Liver (tissue), 9 donors: ENCODE data around the gene HEATR5A. TPM values are rescaled to one million over a fixed set of nuclear protein-coding genes. Genes with fewer than 3 reads are reported as not detected.
A peak's percentile ranks its signal among the peaks of the same experiment; 100 is the strongest.

ENCODE experiments used
- DNase-seq: peaks from one replicate; pipeline ENCODE4 v3.0.0-alpha.2; 2017; ENCODE audit warnings: low spot score
- H3K27ac ChIP-seq, 2 donors: one replicate each; pipeline ENCODE4 v1.7.0; 2013; ENCODE audit warnings: inconsistent platforms in 2 of 2, low read length in 2 of 2, control low read depth in 1 of 2, low read depth in 1 of 2, mild to moderate bottlenecking in 1 of 2
- H3K27me3 ChIP-seq, 4 donors: one replicate each; pipeline versions ENCODE4 v1.6.1 to v1.7.0; 2013; ENCODE audit warnings: low read length in 3 of 4, inconsistent platforms in 1 of 4, mild to moderate bottlenecking in 1 of 4, moderate library complexity in 1 of 4; ENCODE audit not compliant: control insufficient read depth in 4 of 4, insufficient read depth in 4 of 4
- H3K36me3 ChIP-seq, 4 donors: one replicate each; pipeline versions ENCODE4 v1.6.1 to v1.7.0; 2013; ENCODE audit warnings: low read length in 3 of 4, mild to moderate bottlenecking in 3 of 4, low read depth in 1 of 4, moderate library complexity in 1 of 4; ENCODE audit not compliant: control insufficient read depth in 4 of 4, insufficient read depth in 3 of 4
- H3K4me1 ChIP-seq, 4 donors: one replicate each; pipeline versions ENCODE4 v1.6.1 to v1.7.0; 2013; ENCODE audit warnings: low read length in 3 of 4, mild to moderate bottlenecking in 3 of 4, moderate library complexity in 1 of 4; ENCODE audit not compliant: control insufficient read depth in 4 of 4, insufficient read depth in 4 of 4
- H3K4me3 ChIP-seq, 3 donors: one replicate each; pipeline versions ENCODE4 v1.6.1 to v1.7.0; 2013; ENCODE audit warnings: low read length in 3 of 3, control low read depth in 1 of 3, low read depth in 1 of 3, mild to moderate bottlenecking in 1 of 3
- H3K9ac ChIP-seq, 2 donors: one replicate each; pipeline ENCODE4 v1.7.0; 2013; ENCODE audit warnings: low read length in 2 of 2, mild to moderate bottlenecking in 2 of 2, moderate library complexity in 2 of 2, control low read depth in 1 of 2, low read depth in 1 of 2
- H3K9me3 ChIP-seq, 4 donors: one replicate each; pipeline versions ENCODE4 v1.6.1 to v1.7.0; 2013; ENCODE audit warnings: low read length in 3 of 4; ENCODE audit not compliant: control insufficient read depth in 4 of 4
- HNF4A ChIP-seq, 2 donors: conservative IDR thresholded peaks; 2 replicates each; pipeline ENCODE4 v1.6.1; 2016; ENCODE audit warnings: antibody characterized with exemption in 2 of 2, mild to moderate bottlenecking in 2 of 2
- JUND ChIP-seq, 2 donors: IDR thresholded peaks; 2 replicates each; pipeline ENCODE4 v1.6.1; 2016; ENCODE audit warnings: antibody characterized with exemption in 2 of 2
- RAD21 ChIP-seq, 2 donors: IDR thresholded peaks; 2 replicates each; pipeline ENCODE4 v1.6.1; 2016; ENCODE audit warnings: antibody characterized with exemption in 2 of 2, mild to moderate bottlenecking in 2 of 2
- SP1 ChIP-seq: IDR thresholded peaks from 2 replicates; pipeline ENCODE4 v1.6.1; 2018; ENCODE audit warnings: antibody characterized with exemption, mild to moderate bottlenecking
- TAF1 ChIP-seq: conservative IDR thresholded peaks from 2 replicates; pipeline ENCODE4 v1.6.1; 2016; ENCODE audit warnings: antibody characterized with exemption, mild to moderate bottlenecking
- YY1 ChIP-seq: IDR thresholded peaks from 2 replicates; pipeline ENCODE4 v1.6.1; 2016; ENCODE audit warnings: antibody characterized with exemption, mild to moderate bottlenecking
- WGBS: extraction: QIAGEN DNeasy Blood & Tissue Kit; methylation state at CpG from one replicate; pipeline ENCODE4 v1.1.7; 2013; 5-methylcytosine and 5-hydroxymethylcytosine counted together
- polyA plus RNA-seq, 2 donors: library from polyadenylated mRNA; stranded (reverse) in 1 of 2; unstranded in 1 of 2; fragments of 200-250 nt in 1 of 2; fragments of >200 nt in 1 of 2; fragmentation: Nextera tagmentation in 1 of 2; extraction: Ambion mirVana in 1 of 2; gene quantifications; one replicate each; pipeline versions ENCODE4 v1.2.1 to v1.2.3, GENCODE V29; 2013 to 2015
- total RNA-seq, 2 donors: library from RNA; depleted of rRNA; stranded (reverse); fragments of >200 nt; gene quantifications; one replicate each; pipeline ENCODE4 v1.2.3, GENCODE V29; 2014
- TF ChIP-seq, protein P1 (sequence below): IDR thresholded peaks from 2 replicates; pipeline ENCODE4 v1.6.1; 2016; ENCODE audit warnings: antibody characterized with exemption
- TF ChIP-seq, protein P2 (sequence below): IDR thresholded peaks from 2 replicates; pipeline ENCODE4 v1.6.1; 2016; ENCODE audit warnings: antibody characterized with exemption
- TF ChIP-seq, protein P3 (sequence below): fragments of 150-350 bp; IDR thresholded peaks from 2 replicates; pipeline ENCODE4 v1.5.1; 2017; ENCODE audit warnings: improper control_type of control experiment, low read depth, low read length; ENCODE audit not compliant: missing input control
- TF ChIP-seq, protein P4 (sequence below): IDR thresholded peaks from 2 replicates; pipeline ENCODE4 v1.6.1; 2016; ENCODE audit warnings: antibody characterized with exemption
- TF ChIP-seq, protein P5 (sequence below): IDR thresholded peaks from 2 replicates; pipeline ENCODE4 v1.6.1; 2016; ENCODE audit warnings: antibody characterized with exemption, mild to moderate bottlenecking
- donor health status: healthy.
- donor health status: healthy.
- donor health status: healthy.
- donor health status: healthy.
- donor health status: healthy.

HEATR5A gene
- total and polyA plus RNA-seq, 4 donors: 7.3 to 22.8 (median 10.1) TPM

DNA sequence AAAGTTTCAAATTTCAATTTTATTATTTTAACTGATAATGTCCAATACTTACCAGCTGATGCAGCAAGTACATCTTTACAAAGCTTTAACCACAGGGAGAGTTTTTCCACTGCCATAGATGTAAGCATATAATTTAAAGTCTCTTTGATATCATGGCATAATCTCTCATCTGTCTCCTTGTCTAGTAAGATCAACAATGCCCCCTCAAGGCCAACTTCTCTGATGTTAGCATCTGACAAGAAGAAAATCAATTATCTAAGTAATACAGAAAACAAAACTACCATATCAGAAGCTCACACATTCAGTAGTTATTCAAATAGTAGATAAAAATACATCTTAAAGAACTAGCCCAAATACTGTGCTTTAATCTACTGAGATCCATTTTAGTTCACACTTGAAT, 94.2 kb downstream of the HEATR5A start:
- Histone ChIP-seq H3K4me3 (no peak overlapping the region), H3K27me3 (no peaks in the 10 kb centered on the region), H3K9ac (no peak overlapping the region), H3K9me3 (peaks cover 0 to 8% (median 2%) of the 10 kb centered on the region in 4 donors), H3K4me1 (peaks cover 0 to 11% (median 2%) of the 10 kb centered on the region in 4 donors), H3K36me3 (peaks cover 0 to 6% (median 0%) of the 10 kb centered on the region in 4 donors), H3K27ac (no peak overlapping the region)
- DNase-seq: no peak
- peak in 1 of 2 donors; percentile 15 for TF ChIP-seq RAD21 (IDR thresholded peaks at IDR 0.05)
- TF ChIP-seq, protein P1, sequence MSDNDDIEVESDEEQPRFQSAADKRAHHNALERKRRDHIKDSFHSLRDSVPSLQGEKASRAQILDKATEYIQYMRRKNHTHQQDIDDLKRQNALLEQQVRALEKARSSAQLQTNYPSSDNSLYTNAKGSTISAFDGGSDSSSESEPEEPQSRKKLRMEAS: no peak

DNA sequence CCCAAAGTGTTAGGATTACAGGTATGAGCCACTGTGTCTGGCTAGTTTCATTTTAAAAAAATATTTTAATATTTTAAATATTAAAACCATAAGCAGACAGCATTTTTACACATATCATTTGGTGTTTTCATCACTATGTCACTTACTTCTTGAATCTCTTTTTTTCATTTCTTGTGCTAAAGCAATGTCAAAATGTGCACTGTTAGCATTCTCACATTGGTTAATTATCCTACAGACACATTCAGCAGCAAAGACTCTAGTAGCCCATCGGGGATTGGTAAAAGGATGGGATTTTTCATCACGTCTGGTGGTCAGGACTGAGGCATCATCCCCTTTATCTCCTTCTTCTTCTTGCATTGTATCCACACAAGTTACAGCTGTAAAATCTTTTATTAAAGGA, 96.9 kb downstream of the HEATR5A start:
- H3K4me3 ChIP-seq: no peak overlapping the region
- H3K9ac ChIP-seq: no peak overlapping the region
- H3K27ac ChIP-seq: no peak overlapping the region
- DNase-seq: no peak
- TF ChIP-seq, protein P2, sequence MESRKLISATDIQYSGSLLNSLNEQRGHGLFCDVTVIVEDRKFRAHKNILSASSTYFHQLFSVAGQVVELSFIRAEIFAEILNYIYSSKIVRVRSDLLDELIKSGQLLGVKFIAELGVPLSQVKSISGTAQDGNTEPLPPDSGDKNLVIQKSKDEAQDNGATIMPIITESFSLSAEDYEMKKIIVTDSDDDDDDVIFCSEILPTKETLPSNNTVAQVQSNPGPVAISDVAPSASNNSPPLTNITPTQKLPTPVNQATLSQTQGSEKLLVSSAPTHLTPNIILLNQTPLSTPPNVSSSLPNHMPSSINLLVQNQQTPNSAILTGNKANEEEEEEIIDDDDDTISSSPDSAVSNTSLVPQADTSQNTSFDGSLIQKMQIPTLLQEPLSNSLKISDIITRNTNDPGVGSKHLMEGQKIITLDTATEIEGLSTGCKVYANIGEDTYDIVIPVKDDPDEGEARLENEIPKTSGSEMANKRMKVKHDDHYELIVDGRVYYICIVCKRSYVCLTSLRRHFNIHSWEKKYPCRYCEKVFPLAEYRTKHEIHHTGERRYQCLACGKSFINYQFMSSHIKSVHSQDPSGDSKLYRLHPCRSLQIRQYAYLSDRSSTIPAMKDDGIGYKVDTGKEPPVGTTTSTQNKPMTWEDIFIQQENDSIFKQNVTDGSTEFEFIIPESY: no peak
- TF ChIP-seq, protein P3, sequence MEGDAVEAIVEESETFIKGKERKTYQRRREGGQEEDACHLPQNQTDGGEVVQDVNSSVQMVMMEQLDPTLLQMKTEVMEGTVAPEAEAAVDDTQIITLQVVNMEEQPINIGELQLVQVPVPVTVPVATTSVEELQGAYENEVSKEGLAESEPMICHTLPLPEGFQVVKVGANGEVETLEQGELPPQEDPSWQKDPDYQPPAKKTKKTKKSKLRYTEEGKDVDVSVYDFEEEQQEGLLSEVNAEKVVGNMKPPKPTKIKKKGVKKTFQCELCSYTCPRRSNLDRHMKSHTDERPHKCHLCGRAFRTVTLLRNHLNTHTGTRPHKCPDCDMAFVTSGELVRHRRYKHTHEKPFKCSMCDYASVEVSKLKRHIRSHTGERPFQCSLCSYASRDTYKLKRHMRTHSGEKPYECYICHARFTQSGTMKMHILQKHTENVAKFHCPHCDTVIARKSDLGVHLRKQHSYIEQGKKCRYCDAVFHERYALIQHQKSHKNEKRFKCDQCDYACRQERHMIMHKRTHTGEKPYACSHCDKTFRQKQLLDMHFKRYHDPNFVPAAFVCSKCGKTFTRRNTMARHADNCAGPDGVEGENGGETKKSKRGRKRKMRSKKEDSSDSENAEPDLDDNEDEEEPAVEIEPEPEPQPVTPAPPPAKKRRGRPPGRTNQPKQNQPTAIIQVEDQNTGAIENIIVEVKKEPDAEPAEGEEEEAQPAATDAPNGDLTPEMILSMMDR: no peak
- TF ChIP-seq JUND (IDR thresholded peaks at IDR 0.05): no peak
- TF ChIP-seq, protein P4, sequence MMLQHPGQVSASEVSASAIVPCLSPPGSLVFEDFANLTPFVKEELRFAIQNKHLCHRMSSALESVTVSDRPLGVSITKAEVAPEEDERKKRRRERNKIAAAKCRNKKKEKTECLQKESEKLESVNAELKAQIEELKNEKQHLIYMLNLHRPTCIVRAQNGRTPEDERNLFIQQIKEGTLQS: no peak
- no peak for TF ChIP-seq YY1
- TF ChIP-seq RAD21 (IDR thresholded peaks at IDR 0.05): no peak
- TF ChIP-seq, protein P5, sequence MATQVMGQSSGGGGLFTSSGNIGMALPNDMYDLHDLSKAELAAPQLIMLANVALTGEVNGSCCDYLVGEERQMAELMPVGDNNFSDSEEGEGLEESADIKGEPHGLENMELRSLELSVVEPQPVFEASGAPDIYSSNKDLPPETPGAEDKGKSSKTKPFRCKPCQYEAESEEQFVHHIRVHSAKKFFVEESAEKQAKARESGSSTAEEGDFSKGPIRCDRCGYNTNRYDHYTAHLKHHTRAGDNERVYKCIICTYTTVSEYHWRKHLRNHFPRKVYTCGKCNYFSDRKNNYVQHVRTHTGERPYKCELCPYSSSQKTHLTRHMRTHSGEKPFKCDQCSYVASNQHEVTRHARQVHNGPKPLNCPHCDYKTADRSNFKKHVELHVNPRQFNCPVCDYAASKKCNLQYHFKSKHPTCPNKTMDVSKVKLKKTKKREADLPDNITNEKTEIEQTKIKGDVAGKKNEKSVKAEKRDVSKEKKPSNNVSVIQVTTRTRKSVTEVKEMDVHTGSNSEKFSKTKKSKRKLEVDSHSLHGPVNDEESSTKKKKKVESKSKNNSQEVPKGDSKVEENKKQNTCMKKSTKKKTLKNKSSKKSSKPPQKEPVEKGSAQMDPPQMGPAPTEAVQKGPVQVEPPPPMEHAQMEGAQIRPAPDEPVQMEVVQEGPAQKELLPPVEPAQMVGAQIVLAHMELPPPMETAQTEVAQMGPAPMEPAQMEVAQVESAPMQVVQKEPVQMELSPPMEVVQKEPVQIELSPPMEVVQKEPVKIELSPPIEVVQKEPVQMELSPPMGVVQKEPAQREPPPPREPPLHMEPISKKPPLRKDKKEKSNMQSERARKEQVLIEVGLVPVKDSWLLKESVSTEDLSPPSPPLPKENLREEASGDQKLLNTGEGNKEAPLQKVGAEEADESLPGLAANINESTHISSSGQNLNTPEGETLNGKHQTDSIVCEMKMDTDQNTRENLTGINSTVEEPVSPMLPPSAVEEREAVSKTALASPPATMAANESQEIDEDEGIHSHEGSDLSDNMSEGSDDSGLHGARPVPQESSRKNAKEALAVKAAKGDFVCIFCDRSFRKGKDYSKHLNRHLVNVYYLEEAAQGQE: no peak
- TF ChIP-seq, protein P1: no peak
- no peak for TF ChIP-seq TAF1
- no peak for TF ChIP-seq HNF4A (conservative IDR thresholded peaks at IDR 0.05)
- TF ChIP-seq SP1: no peak
- WGBS: 95% methylated on average over 2 of the region's 2 CpGs
- peaks cover 2 to 17% (median 7%) of the 10 kb centered on the region in 4 donors for H3K4me1 ChIP-seq
- H3K36me3 ChIP-seq: peaks cover 0 to 5% (median 1%) of the 10 kb centered on the region in 4 donors
- H3K27me3 ChIP-seq: no peaks in the 10 kb centered on the region
- no peaks in the 10 kb centered on the region for H3K9me3 ChIP-seq
